Thyroid gland (tissue), 4 donors: ENCODE measurements around the gene CARNS1. TPM values are rescaled to one million over a fixed set of nuclear protein-coding genes. Genes with fewer than 3 reads are reported as not detected.

Experiments
- DNase-seq, 2 donors: peaks; one replicate each; pipeline ENCODE4 v3.0.0-alpha.2; 2019
- H3K27ac ChIP-seq, 3 donors: fragments of 200-600 bp; sonication (generic); 1 replicate in 2 of 3; 2 replicates in 1 of 3; pipeline ENCODE4 v1.5.1; 2016 to 2019; ENCODE audit warnings: mild to moderate bottlenecking in 1 of 3, moderate library complexity in 1 of 3
- H3K27me3 ChIP-seq: fragments of 200-600 bp; sonication (generic); one replicate; pipeline ENCODE4 v1.5.1; 2019
- H3K36me3 ChIP-seq, 2 donors: fragments of 200-600 bp; sonication (generic); one replicate each; pipeline ENCODE4 v1.5.1; 2016 to 2019
- H3K4me1 ChIP-seq, 2 donors: fragments of 200-600 bp; sonication (generic); one replicate each; pipeline ENCODE4 v1.5.1; 2017 to 2019
- H3K4me3 ChIP-seq, 3 donors: fragments of 200-600 bp; sonication (generic); replicated peaks in 1 of 3; 1 replicate in 2 of 3; 2 replicates in 1 of 3; pipeline ENCODE4 v1.5.1; 2016; ENCODE audit warnings: mild to moderate bottlenecking in 1 of 3
- H3K9me3 ChIP-seq: fragments of 200-600 bp; sonication (generic); one replicate; pipeline ENCODE4 v1.5.1; 2017
- CTCF ChIP-seq, 6 experiments: fragments of 200-600 bp in 3 of 6; fragments of 450-650 bp in 3 of 6; sonication (generic) in 3 of 6; IDR thresholded peaks; one replicate each; pipeline ENCODE4 v1.5.1; 2016 to 2019; ENCODE audit warnings: antibody characterized with exemption in 6 of 6, mild to moderate bottlenecking in 2 of 6, inconsistent platforms in 1 of 6, moderate library complexity in 1 of 6
- POLR2A ChIP-seq, 2 donors: fragments of 450-650 bp; IDR thresholded peaks; one replicate each; pipeline ENCODE4 v1.6.1; 2017; ENCODE audit warnings: antibody characterized with exemption in 2 of 2, mild to moderate bottlenecking in 2 of 2, moderate library complexity in 1 of 2
- WGBS, 2 donors: methylation state at CpG; one replicate each; pipeline ENCODE4 v1.1.5; 2017; 5-methylcytosine and 5-hydroxymethylcytosine counted together
- intact Hi-C: fragments of 100-400 bp; cut with DNase I; formaldehyde crosslinking; loops from one replicate; pipeline ENCODE4 v1.15.1; 2023
- total RNA-seq, 4 donors: library from RNA; depleted of rRNA; stranded (reverse); fragments of >200 nt; gene quantifications; one replicate each; pipeline ENCODE4 v1.2.3, GENCODE V29; 2016

Gene CARNS1
- total RNA-seq, 4 donors from 2014 or later = 3.8 to 9.8 (median 5.9) TPM

DNA sequence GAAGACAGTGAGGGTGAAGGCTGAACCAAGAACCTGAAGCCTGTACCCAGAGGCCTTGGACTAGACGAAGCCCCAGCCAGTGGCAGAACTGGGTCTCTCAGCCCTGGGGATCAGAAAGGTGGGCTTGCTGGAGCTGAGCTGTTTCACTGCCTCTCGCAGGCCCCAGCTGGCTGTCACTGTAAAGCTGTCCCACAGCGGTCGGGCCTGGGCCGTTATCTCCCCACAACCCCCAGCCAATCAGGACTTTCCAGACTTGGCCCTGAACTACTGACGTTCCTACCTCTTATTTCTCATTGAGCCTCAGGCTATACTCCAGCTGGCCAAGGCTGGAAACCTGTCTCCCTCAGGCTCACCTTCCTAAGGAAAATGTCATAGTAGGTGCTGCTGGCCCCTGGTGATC lies 17.9 kb upstream of the CARNS1 start:
- Histone ChIP-seq H3K27me3 (no peaks in the 10 kb centered on the region), H3K36me3 (peaks cover 24 to 25% of the 10 kb centered on the region in 2 donors), H3K4me3 (no peak overlapping the region), H3K9me3 (no peaks in the 10 kb centered on the region), H3K4me1 (peaks cover 21 to 27% of the 10 kb centered on the region in 2 donors), H3K27ac (no peak overlapping the region)
- 92 to 94% methylated on average over 6 of the region's 6 CpGs for WGBS, 2 donors
- DNase-seq = no peak
- TF ChIP-seq POLR2A (IDR thresholded peaks at IDR 0.05) (no peak), CTCF (IDR thresholded peaks at IDR 0.05) (no peak)
- intact Hi-C loops = loop anchor here (10.0 kb wide), 1 partner anchor 67 kb away; the partner anchor contains the start of gene TMEM134

GRCh38 chr11:67397986-67398660 lies 17.4 kb upstream of the CARNS1 start:
- Histone ChIP-seq H3K4me3 (no peak overlapping the region), H3K27ac (no peak overlapping the region), H3K4me1 (peaks cover 25 to 27% of the 10 kb centered on the region in 2 donors), H3K36me3 (peaks cover 24 to 25% of the 10 kb centered on the region in 2 donors), H3K9me3 (no peaks in the 10 kb centered on the region), H3K27me3 (no peaks in the 10 kb centered on the region)
- TF ChIP-seq POLR2A (IDR thresholded peaks at IDR 0.05) = no peak
- TF ChIP-seq CTCF (IDR thresholded peaks at IDR 0.05) = no peak
- intact Hi-C loops = loop anchor here (10.0 kb wide), 1 partner anchor 67 kb away; the partner anchor contains the start of gene TMEM134
- WGBS, 2 donors = 89 to 90% methylated on average over 21 to 24 of the region's 24 CpGs
- DNase-seq = no peak

GRCh38 chr11:67398661-67399563 lies 16.6 kb upstream of the CARNS1 start:
- Histone ChIP-seq H3K4me3 (no peak overlapping the region), H3K27ac (no peak overlapping the region), H3K4me1 (peaks cover 31 to 35% of the 10 kb centered on the region in 2 donors), H3K27me3 (no peaks in the 10 kb centered on the region), H3K9me3 (no peaks in the 10 kb centered on the region), H3K36me3 (peaks cover 24 to 25% of the 10 kb centered on the region in 2 donors)
- WGBS, 2 donors = 87 to 94% methylated on average over 24 to 25 of the region's 31 CpGs
- intact Hi-C loops = loop anchor here (10.0 kb wide), 1 partner anchor 66 kb away; the partner anchor contains the start of gene TMEM134
- TF ChIP-seq POLR2A (IDR thresholded peaks at IDR 0.05) (no peak), CTCF (IDR thresholded peaks at IDR 0.05) (no peak)
- no peak for DNase-seq

DNA sequence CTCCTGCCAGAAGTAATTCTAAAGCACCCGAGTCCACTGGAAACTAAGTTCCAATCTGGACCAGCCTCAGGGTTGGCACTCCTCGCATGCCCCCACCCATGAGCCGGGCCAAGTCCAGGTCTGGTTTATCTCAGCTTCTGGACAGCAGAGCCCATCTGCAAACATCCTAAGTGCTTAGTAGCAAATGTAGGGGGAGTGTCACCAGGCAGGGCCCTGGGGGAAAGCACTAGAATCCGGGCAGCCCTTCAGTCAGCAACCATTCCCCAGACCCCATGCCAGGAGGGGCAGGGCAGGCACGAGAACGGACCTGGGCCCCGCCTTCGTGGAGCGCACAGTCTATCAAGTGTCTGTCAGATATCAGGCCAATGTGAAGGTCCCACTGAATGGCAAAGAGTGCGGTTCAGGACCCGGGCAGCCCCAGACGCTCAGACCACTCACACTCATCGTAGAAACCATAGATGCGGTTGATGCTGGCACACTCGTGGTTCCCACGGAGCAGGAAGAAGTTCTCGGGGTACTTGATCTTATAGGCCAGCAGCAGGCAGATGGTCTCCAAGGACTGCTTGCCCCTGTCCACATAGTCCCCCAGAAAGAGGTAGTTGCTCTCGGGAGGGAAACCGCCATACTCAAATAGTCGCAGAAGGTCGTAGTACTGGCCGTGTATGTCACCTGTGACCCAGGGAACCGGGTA lies 15.1 kb upstream of the CARNS1 start:
- WGBS, 2 donors = 50 to 51% methylated on average over 3 to 23 of the region's 23 CpGs
- no peaks in the 10 kb centered on the region for H3K9me3 ChIP-seq
- no peak for DNase-seq
- TF ChIP-seq POLR2A (IDR thresholded peaks at IDR 0.05) = no peak
- no peak for TF ChIP-seq CTCF (IDR thresholded peaks at IDR 0.05)
- no peaks in the 10 kb centered on the region for H3K27me3 ChIP-seq
- intact Hi-C loops = no loop called here
- H3K27ac ChIP-seq = peak overlapping the region in 2 of 3 donors; percentile 85 to 89
- peaks cover 24 to 25% of the 10 kb centered on the region in 2 donors for H3K36me3 ChIP-seq
- H3K4me1 ChIP-seq = peaks cover 37 to 48% of the 10 kb centered on the region in 2 donors
- peak overlapping the region; percentile 33 to 95 (median 63) for H3K4me3 ChIP-seq
